HL-60 (cell line): ENCODE results near the gene FAM162A.

Experiments used
- POLR2AphosphoS5 ChIP-seq: IDR thresholded peaks from 2 replicates; pipeline ENCODE4 v1.6.1; 2012; ENCODE audit warnings: low read depth
- TF ChIP-seq, protein P1 (sequence below): IDR thresholded peaks from one replicate; pipeline ENCODE4 v1.5.1; 2011; ENCODE audit warnings: low read length, control low read depth, inconsistent platforms; ENCODE audit not compliant: insufficient read depth
- TF ChIP-seq, protein P2 (sequence below): IDR thresholded peaks from 2 replicates; pipeline ENCODE4 v1.6.1; 2012; ENCODE audit warnings: low read depth; ENCODE audit not compliant: insufficient replicate concordance

DNA sequence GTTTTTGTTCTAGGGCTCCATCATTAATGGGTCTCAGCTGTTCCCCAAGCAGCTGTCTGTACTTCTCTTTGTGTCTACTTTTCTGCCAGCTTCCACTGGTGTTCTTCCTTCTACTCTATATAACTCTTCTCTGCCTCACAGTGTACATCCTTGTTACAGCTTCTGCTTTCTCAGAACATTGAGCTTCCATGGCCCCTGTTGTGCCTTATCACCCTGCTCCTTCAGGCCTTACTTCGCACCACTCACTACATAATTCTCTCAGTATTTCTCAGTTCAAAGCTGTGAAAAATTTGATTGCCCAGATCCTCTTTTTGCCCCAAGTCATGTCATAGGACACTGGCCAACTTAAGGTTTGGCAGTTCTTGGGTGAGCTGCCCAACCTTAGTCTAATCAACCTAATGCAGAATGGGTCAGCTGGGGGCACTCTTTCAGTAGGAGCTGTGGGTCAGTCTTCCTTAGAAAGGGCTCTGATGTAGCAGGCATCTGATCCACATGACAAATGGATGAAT, 30.0 kb upstream of the FAM162A start:
- TF ChIP-seq, protein P1, sequence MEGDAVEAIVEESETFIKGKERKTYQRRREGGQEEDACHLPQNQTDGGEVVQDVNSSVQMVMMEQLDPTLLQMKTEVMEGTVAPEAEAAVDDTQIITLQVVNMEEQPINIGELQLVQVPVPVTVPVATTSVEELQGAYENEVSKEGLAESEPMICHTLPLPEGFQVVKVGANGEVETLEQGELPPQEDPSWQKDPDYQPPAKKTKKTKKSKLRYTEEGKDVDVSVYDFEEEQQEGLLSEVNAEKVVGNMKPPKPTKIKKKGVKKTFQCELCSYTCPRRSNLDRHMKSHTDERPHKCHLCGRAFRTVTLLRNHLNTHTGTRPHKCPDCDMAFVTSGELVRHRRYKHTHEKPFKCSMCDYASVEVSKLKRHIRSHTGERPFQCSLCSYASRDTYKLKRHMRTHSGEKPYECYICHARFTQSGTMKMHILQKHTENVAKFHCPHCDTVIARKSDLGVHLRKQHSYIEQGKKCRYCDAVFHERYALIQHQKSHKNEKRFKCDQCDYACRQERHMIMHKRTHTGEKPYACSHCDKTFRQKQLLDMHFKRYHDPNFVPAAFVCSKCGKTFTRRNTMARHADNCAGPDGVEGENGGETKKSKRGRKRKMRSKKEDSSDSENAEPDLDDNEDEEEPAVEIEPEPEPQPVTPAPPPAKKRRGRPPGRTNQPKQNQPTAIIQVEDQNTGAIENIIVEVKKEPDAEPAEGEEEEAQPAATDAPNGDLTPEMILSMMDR: no peak
- TF ChIP-seq POLR2AphosphoS5: no peak
- TF ChIP-seq, protein P2, sequence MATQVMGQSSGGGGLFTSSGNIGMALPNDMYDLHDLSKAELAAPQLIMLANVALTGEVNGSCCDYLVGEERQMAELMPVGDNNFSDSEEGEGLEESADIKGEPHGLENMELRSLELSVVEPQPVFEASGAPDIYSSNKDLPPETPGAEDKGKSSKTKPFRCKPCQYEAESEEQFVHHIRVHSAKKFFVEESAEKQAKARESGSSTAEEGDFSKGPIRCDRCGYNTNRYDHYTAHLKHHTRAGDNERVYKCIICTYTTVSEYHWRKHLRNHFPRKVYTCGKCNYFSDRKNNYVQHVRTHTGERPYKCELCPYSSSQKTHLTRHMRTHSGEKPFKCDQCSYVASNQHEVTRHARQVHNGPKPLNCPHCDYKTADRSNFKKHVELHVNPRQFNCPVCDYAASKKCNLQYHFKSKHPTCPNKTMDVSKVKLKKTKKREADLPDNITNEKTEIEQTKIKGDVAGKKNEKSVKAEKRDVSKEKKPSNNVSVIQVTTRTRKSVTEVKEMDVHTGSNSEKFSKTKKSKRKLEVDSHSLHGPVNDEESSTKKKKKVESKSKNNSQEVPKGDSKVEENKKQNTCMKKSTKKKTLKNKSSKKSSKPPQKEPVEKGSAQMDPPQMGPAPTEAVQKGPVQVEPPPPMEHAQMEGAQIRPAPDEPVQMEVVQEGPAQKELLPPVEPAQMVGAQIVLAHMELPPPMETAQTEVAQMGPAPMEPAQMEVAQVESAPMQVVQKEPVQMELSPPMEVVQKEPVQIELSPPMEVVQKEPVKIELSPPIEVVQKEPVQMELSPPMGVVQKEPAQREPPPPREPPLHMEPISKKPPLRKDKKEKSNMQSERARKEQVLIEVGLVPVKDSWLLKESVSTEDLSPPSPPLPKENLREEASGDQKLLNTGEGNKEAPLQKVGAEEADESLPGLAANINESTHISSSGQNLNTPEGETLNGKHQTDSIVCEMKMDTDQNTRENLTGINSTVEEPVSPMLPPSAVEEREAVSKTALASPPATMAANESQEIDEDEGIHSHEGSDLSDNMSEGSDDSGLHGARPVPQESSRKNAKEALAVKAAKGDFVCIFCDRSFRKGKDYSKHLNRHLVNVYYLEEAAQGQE: no peak
